Medulla oblongata (tissue), 1 donor: ENCODE measurements around the gene MTREX.

ENCODE experiments used
- DNase-seq: peaks from one replicate; pipeline ENCODE4 v3.0.0-alpha.2; 2015; ENCODE audit errors: extremely low spot score

The MTREX gene

DNA sequence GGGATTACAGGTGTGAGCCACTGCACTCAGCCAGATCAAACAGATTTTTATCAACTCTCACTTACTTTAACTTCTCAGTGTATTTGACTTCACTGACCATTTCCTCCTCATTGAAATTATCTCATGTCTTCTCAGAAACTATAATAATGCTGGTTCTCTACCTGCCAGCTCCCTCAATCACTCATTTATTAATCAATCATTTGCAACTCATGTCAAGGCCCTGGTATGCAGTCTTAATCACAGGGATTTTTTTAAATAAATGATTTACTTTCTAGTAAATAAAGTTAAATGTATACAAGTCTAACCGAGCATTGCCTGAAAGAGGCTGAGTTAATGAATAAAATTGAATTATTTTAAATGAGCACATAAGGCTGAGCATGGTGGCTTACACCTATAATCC, 163.7 kb downstream of the MTREX start:
- no peak for DNase-seq

DNA sequence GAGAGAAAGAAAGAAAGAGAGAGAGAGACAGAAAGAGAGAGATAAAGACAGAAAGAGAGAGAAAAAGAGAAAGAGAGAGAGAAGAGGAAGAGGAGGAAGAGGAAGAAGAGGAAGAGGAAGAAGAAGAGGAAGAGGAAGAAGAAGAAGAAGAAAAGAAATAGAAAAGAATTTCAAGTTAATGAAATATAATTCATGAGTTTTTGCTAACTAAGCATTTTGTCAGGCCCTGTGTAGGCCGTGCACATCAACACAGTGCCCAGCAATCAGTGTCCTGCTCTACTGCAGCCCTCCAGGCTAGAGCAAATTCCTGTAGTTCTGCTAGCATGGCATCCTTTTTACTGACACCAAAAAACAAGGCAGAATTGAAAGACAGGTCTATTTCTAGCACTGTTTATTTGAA, 164.9 kb downstream of the MTREX start:
- no peak for DNase-seq
